SW 1271 (cell line): ENCODE data around the gene COX6A1.
"Not testable (repeated sequence)": the region's sequence is repeated elsewhere in the genome, so short reads cannot be mapped to it uniquely, and the experiment has no call there.

Experiments
- DNase-seq, 2 experiments: peaks; one replicate each; lab custom pipeline; 2025; lab: John Stamatoyannopoulos, UW

The COX6A1 gene

GRCh38 chr12:120428597-120429229 lies 9.2 kb upstream of the COX6A1 start:
- DNase-seq = no peak

GRCh38 chr12:120429368-120429767 lies 8.5 kb upstream of the COX6A1 start:
- no peak for DNase-seq

GRCh38 chr12:120432772-120433525 lies 5.0 kb upstream of the COX6A1 start:
- DNase-seq = no peak

- DNase-seq = no peak
Observed at GRCh38 chr12:120438495-120439198, 734 bp downstream of the COX6A1 start.

GRCh38 chr12:120439646-120440247 lies 1.8 kb downstream of the COX6A1 start:
- DNase-seq = peak in 1 of 2 experiments; percentile 73

GRCh38 chr12:120444676-120445075 lies 6.8 kb downstream of the COX6A1 start:
- no peak for DNase-seq

- DNase-seq = peak; percentile 37 to 80
Observed at GRCh38 chr12:120445911-120446843, 8.3 kb downstream of the COX6A1 start, which contains the start of the genes GATC and TRIAP1. Gene GATC, plus strand, starts transcription at chr12:120446444. Its CDS starts 37 bp downstream, at chr12:120446481. Gene TRIAP1, minus strand, starts transcription at chr12:120446384. Its CDS starts 12 bp downstream, at chr12:120446372.

GRCh38 chr12:120446844-120447178 lies 8.9 kb downstream of the COX6A1 start:
- not testable (repeated sequence) for DNase-seq

GRCh38 chr12:120447992-120448391 lies 10.1 kb downstream of the COX6A1 start:
- no peak for DNase-seq

- not testable (repeated sequence) for DNase-seq
Observed at GRCh38 chr12:120452524-120452923, 14.6 kb downstream of the COX6A1 start.

- no peak for DNase-seq
Observed at GRCh38 chr12:120453060-120453750, 15.3 kb downstream of the COX6A1 start.

GRCh38 chr12:120453977-120454376 lies 16.1 kb downstream of the COX6A1 start:
- DNase-seq = peak in 1 of 2 experiments; percentile 48

- DNase-seq = no peak
Observed at GRCh38 chr12:120455302-120455701, 17.4 kb downstream of the COX6A1 start.

GRCh38 chr12:120457133-120457532 lies 19.2 kb downstream of the COX6A1 start:
- DNase-seq = peak in 1 of 2 experiments; percentile 43

- DNase-seq = no peak
Observed at GRCh38 chr12:120460157-120460556, 22.2 kb downstream of the COX6A1 start.

GRCh38 chr12:120462099-120462640 lies 24.3 kb downstream of the COX6A1 start:
- no peak for DNase-seq

GRCh38 chr12:120463712-120464111 lies 25.8 kb downstream of the COX6A1 start:
- DNase-seq = no peak

- no peak for DNase-seq
Observed at GRCh38 chr12:120465756-120466155, 27.8 kb downstream of the COX6A1 start.

GRCh38 chr12:120466560-120467315 lies 28.8 kb downstream of the COX6A1 start:
- DNase-seq = peak in 1 of 2 experiments; percentile 48
